ENCODE measurements around the gene AKAP6. TPM values are rescaled to one million over a fixed set of nuclear protein-coding genes. Genes with fewer than 3 reads are reported as not detected.

Gene AKAP6
- total RNA-seq, 4 donors from 2014 or later, result 1.1 to 16.0 (median 6.0) TPM

- no peak for DNase-seq
- H3K4me1 ChIP-seq, result peaks cover 0 to 20% (median 8%) of the 10 kb centered on the region in 3 donors
- no peaks in the 10 kb centered on the region for H3K9me3 ChIP-seq
- H3K27ac ChIP-seq, result no peak overlapping the region
- intact Hi-C loops (cut with DNase I), result no loop called here
- 100% methylated on average over 2 of the region's 2 CpGs for WGBS, 2 donors
- H3K4me3 ChIP-seq, result no peak overlapping the region
- H3K27me3 ChIP-seq, result no peaks in the 10 kb centered on the region
- H3K36me3 ChIP-seq, result no peaks in the 10 kb centered on the region
- TF ChIP-seq POLR2A (IDR thresholded peaks at IDR 0.05), result no peak
- TF ChIP-seq CTCF (IDR thresholded peaks at IDR 0.05), result no peak
Observed at GRCh38 chr14:32361674-32362073, 32.6 kb downstream of the AKAP6 start.

- DNase-seq, result no peak
- H3K27ac ChIP-seq, result no peak overlapping the region
- peaks cover 0 to 38% (median 17%) of the 10 kb centered on the region in 3 donors for H3K4me1 ChIP-seq
- TF ChIP-seq POLR2A (IDR thresholded peaks at IDR 0.05) (no peak), CTCF (IDR thresholded peaks at IDR 0.05) (no peak)
- intact Hi-C loops (cut with DNase I), result no loop called here
- no peak overlapping the region for H3K4me3 ChIP-seq
- no peaks in the 10 kb centered on the region for H3K36me3 ChIP-seq
- H3K27me3 ChIP-seq, result no peaks in the 10 kb centered on the region
- H3K9me3 ChIP-seq, result no peaks in the 10 kb centered on the region
- WGBS, 2 donors, result 78 to 87% methylated on average over 4 of the region's 4 CpGs
Observed at GRCh38 chr14:32363761-32364160, 34.7 kb downstream of the AKAP6 start.

GRCh38 chr14:32364941-32365340, 35.8 kb downstream of the AKAP6 start:
- H3K4me3 ChIP-seq, result no peak overlapping the region
- no peak for DNase-seq
- H3K27ac ChIP-seq, result peak overlapping the region in 1 of 4 donors; percentile 22
- no peaks in the 10 kb centered on the region for H3K36me3 ChIP-seq
- TF ChIP-seq POLR2A (IDR thresholded peaks at IDR 0.05) (no peak), CTCF (IDR thresholded peaks at IDR 0.05) (no peak)
- WGBS, 2 donors, result 54 to 64% methylated on average over 1 of the region's 1 CpG
- no peaks in the 10 kb centered on the region for H3K27me3 ChIP-seq
- H3K9me3 ChIP-seq, result no peaks in the 10 kb centered on the region
- peaks cover 0 to 38% (median 17%) of the 10 kb centered on the region in 3 donors for H3K4me1 ChIP-seq
- intact Hi-C loops (cut with DNase I), result no loop called here

GRCh38 chr14:32366256-32366879, 37.3 kb downstream of the AKAP6 start:
- intact Hi-C loops (cut with DNase I), result no loop called here
- no peak for DNase-seq
- peaks cover 0 to 50% (median 17%) of the 10 kb centered on the region in 3 donors for H3K4me1 ChIP-seq
- H3K36me3 ChIP-seq, result no peaks in the 10 kb centered on the region
- no peak overlapping the region for H3K4me3 ChIP-seq
- no peaks in the 10 kb centered on the region for H3K27me3 ChIP-seq
- H3K27ac ChIP-seq, result peak overlapping the region; percentile 5 to 52 (median 16)
- H3K9me3 ChIP-seq, result no peaks in the 10 kb centered on the region
- TF ChIP-seq POLR2A (IDR thresholded peaks at IDR 0.05) (no peak), CTCF (IDR thresholded peaks at IDR 0.05) (peak in 2 of 6 experiments; percentile 2 to 41)

- Histone ChIP-seq H3K27ac (peak overlapping the region in 3 of 4 donors; percentile 5 to 52 (median 16)), H3K9me3 (no peaks in the 10 kb centered on the region), H3K36me3 (no peaks in the 10 kb centered on the region), H3K4me3 (no peak overlapping the region), H3K4me1 (peaks cover 0 to 54% (median 17%) of the 10 kb centered on the region in 3 donors), H3K27me3 (no peaks in the 10 kb centered on the region)
- intact Hi-C loops (cut with DNase I), result no loop called here
- WGBS, 2 donors, result 22 to 53% methylated on average over 4 of the region's 4 CpGs
- TF ChIP-seq POLR2A (IDR thresholded peaks at IDR 0.05) (no peak), CTCF (IDR thresholded peaks at IDR 0.05) (no peak)
- no peak for DNase-seq
Observed at GRCh38 chr14:32366986-32367385, 37.9 kb downstream of the AKAP6 start.
